Memory B cell (primary cell): ENCODE measurements around the gene GDPD1.
A peak's percentile ranks its signal among the peaks of the same experiment; 100 is the strongest.
"Not testable (repeated sequence)": the region's sequence is repeated elsewhere in the genome, so short reads cannot be mapped to it uniquely, and the experiment has no call there.

ENCODE experiments used
- ATAC-seq: fragments of 150-1000 bp; cut with Tn5 transposase; 2 replicates; pipeline ENCODE4 v1.10.0; 2021; ENCODE audit warnings: low read depth, mild to moderate bottlenecking, moderate library complexity
- DNase-seq, 2 donors: peaks; one replicate each; pipeline ENCODE4 v3.0.0; 2022; ENCODE audit warnings: low spot score in 2 of 2
- H3K27ac Mint-ChIP-seq: one replicate; pipeline ENCODE4 v1.8.0; 2022; ENCODE audit warnings: mild to moderate bottlenecking, moderate library complexity, mixed read lengths
- H3K27me3 Mint-ChIP-seq: one replicate; pipeline ENCODE4 v1.8.0; 2022; ENCODE audit warnings: mixed read lengths
- H3K36me3 Mint-ChIP-seq: one replicate; pipeline ENCODE4 v1.8.0; 2022; ENCODE audit warnings: mild to moderate bottlenecking, mixed read lengths
- H3K4me1 Mint-ChIP-seq: one replicate; pipeline ENCODE4 v1.8.0; 2022; ENCODE audit warnings: mixed read lengths
- H3K4me3 Mint-ChIP-seq: one replicate; pipeline ENCODE4 v1.8.0; 2022; ENCODE audit warnings: mild to moderate bottlenecking, moderate library complexity, mixed read lengths
- H3K9me3 Mint-ChIP-seq: one replicate; pipeline ENCODE4 v1.8.0; 2022; ENCODE audit warnings: mixed read lengths

The GDPD1 gene

GRCh38 chr17:59277031-59277430, 56.7 kb downstream of the GDPD1 start:
- peak in 1 of 2 donors; percentile 25 for DNase-seq
- peak; percentile 96 for ATAC-seq
- Mint-ChIP-seq H3K27ac (peak overlapping the region; percentile 96), H3K4me1 (peaks cover 9% of the 10 kb centered on the region), H3K36me3 (no peaks in the 10 kb centered on the region), H3K4me3 (peak overlapping the region; percentile 60), H3K9me3 (no peaks in the 10 kb centered on the region), H3K27me3 (no peaks in the 10 kb centered on the region)

GRCh38 chr17:59278406-59278805, 58.1 kb downstream of the GDPD1 start:
- Mint-ChIP-seq H3K4me1 (peaks cover 9% of the 10 kb centered on the region), H3K27me3 (no peaks in the 10 kb centered on the region), H3K36me3 (no peaks in the 10 kb centered on the region), H3K9me3 (no peaks in the 10 kb centered on the region), H3K27ac (peak overlapping the region; percentile 4), H3K4me3 (peak overlapping the region; percentile 8)
- no peak for ATAC-seq
- no peak for DNase-seq

DNA sequence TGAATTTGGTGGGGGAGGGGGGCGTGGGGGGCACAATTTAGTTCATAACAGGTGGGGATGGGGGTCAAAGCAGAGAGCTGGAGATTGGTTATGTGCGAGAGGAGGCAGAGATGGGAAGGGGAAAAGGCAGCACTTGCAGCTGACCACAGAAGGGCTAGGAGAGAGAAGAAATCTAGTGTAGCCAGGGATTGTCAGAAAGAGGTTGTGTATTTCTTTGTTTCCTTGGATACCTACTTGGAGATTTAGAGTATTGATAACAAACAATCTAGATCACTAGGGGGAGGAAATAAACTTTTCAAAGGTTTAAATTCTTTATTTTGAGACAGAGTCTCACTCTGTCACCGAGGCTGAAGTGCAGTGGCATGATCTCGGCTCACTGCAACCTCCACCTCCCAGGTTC, 64.0 kb downstream of the GDPD1 start:
- Mint-ChIP-seq H3K4me3 (no peak overlapping the region), H3K36me3 (no peaks in the 10 kb centered on the region), H3K27me3 (no peaks in the 10 kb centered on the region), H3K27ac (no peak overlapping the region), H3K4me1 (peaks cover 3% of the 10 kb centered on the region), H3K9me3 (no peaks in the 10 kb centered on the region)
- DNase-seq, result no peak
- no peak for ATAC-seq

DNA sequence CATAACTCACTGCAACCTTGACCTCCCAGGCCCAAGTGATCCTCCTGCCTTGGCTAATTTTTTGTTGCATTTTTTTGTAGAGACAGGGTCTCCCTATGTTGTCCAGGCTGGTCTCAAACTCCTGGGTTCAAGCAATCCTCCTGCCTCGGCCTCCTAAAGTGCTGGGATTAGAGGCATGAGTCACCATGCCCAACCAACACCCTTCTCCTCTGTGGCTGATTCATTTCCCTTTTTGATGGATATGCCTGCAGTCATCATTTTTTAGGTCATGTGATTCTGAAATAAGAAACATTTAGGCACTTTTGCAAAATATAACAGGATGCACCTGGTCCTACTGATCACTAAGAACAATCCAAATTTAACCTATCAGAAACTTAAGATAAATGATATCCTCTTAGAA, 67.1 kb downstream of the GDPD1 start:
- Mint-ChIP-seq H3K36me3 (no peaks in the 10 kb centered on the region), H3K27ac (no peak overlapping the region), H3K4me1 (peaks cover 11% of the 10 kb centered on the region), H3K27me3 (no peaks in the 10 kb centered on the region), H3K9me3 (no peaks in the 10 kb centered on the region), H3K4me3 (no peak overlapping the region)
- ATAC-seq, result peak; percentile 56
- DNase-seq, result no peak

- Mint-ChIP-seq H3K27ac (no peak overlapping the region), H3K36me3 (no peaks in the 10 kb centered on the region), H3K9me3 (no peaks in the 10 kb centered on the region), H3K4me3 (no peak overlapping the region), H3K27me3 (no peaks in the 10 kb centered on the region), H3K4me1 (peaks cover 11% of the 10 kb centered on the region)
- ATAC-seq (no peak), DNase-seq (no peak)
Observed at GRCh38 chr17:59287891-59288290, 67.6 kb downstream of the GDPD1 start.

GRCh38 chr17:59289981-59290301, 69.6 kb downstream of the GDPD1 start:
- Mint-ChIP-seq H3K4me3 (no peak overlapping the region), H3K9me3 (no peaks in the 10 kb centered on the region), H3K27me3 (no peaks in the 10 kb centered on the region), H3K4me1 (peaks cover 11% of the 10 kb centered on the region), H3K27ac (no peak overlapping the region), H3K36me3 (no peaks in the 10 kb centered on the region)
- ATAC-seq (no peak), DNase-seq (no peak)

DNA sequence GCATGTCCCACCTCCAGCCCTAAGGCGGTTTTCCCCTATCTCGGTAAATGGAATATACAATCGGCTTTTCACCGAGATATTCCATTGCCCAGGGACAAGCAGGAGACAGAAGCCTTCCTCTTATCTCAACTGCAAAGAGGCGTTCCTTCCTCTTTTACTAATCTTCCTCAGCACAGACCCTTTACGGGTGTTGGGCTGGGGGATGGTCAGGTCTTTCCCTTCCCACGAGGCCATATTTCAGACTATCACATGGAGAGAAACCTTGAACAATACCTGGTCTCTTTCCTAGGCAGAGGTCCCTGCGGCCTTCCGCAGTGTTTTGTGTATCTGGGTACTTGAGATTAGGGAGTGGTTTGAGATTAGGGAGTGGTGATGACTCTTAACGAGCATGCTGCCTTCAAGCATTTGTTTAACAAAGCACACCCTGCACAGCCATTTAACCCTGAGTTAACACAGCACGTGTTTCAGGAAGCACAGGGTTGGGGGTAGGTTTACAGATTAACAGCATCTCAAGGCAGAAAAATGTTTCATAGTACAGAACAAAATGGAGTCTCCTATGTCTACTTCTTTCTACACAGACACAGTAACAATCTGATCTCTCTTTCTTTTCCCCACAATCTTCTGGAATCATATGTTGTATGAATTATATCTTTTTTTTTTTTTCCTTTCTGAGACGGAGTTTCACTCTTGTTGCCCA, 70.1 kb downstream of the GDPD1 start:
- H3K27me3 Mint-ChIP-seq, result not testable (repeated sequence)

GRCh38 chr17:59292174-59292523, 71.8 kb downstream of the GDPD1 start:
- peaks cover 1% of the 10 kb centered on the region for H3K27me3 Mint-ChIP-seq
- no peaks in the 10 kb centered on the region for H3K36me3 Mint-ChIP-seq
- no peaks in the 10 kb centered on the region for H3K9me3 Mint-ChIP-seq
- H3K4me1 Mint-ChIP-seq, result peaks cover 11% of the 10 kb centered on the region
- no peak for ATAC-seq
- H3K27ac Mint-ChIP-seq, result no peak overlapping the region
- no peak overlapping the region for H3K4me3 Mint-ChIP-seq
- DNase-seq, result no peak

More for the DNA sequence above, 70.1 kb downstream of the GDPD1 start:
- H3K36me3 Mint-ChIP-seq, ATAC-seq, H3K27ac Mint-ChIP-seq, DNase-seq, H3K9me3 Mint-ChIP-seq: not testable (repeated sequence)
- peaks cover 11% of the 10 kb centered on the region for H3K4me1 Mint-ChIP-seq
- H3K4me3 Mint-ChIP-seq, result peak overlapping the region; percentile 30

DNA sequence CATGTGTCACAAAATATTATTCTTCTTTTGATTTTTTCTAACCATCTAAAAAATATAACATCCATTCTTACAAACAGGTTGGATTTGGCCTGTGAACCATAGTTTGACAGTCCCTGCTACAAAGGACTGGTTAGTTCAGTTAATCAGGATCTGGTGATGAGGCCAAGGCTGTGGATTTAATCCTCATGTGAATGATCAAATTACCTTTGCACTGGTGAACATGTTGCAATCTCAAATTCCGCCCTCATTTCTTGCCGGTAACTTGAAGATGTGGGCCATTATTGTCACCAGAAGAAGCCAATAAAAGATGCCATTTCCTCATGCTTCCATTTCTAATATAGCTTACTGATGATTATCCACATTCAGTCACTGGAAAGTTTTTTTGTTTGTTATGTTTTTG, 75.9 kb downstream of the GDPD1 start:
- Mint-ChIP-seq H3K27me3 (peaks cover 6% of the 10 kb centered on the region), H3K36me3 (peaks cover 1% of the 10 kb centered on the region), H3K4me1 (peaks cover 5% of the 10 kb centered on the region), H3K27ac (no peak overlapping the region), H3K4me3 (no peak overlapping the region), H3K9me3 (peaks cover 4% of the 10 kb centered on the region)
- ATAC-seq (no peak), DNase-seq (no peak)

GRCh38 chr17:59298521-59298920, 78.2 kb downstream of the GDPD1 start:
- H3K27me3 Mint-ChIP-seq, result peaks cover 6% of the 10 kb centered on the region
- peaks cover 4% of the 10 kb centered on the region for H3K9me3 Mint-ChIP-seq
- no peak overlapping the region for H3K27ac Mint-ChIP-seq
- peaks cover 1% of the 10 kb centered on the region for H3K36me3 Mint-ChIP-seq
- DNase-seq, result no peak
- no peak overlapping the region for H3K4me3 Mint-ChIP-seq
- peaks cover 7% of the 10 kb centered on the region for H3K4me1 Mint-ChIP-seq
- ATAC-seq, result no peak

- DNase-seq (no peak), ATAC-seq (no peak)
- Mint-ChIP-seq H3K36me3 (peaks cover 1% of the 10 kb centered on the region), H3K4me3 (no peak overlapping the region), H3K27ac (no peak overlapping the region), H3K27me3 (peaks cover 6% of the 10 kb centered on the region), H3K9me3 (peaks cover 4% of the 10 kb centered on the region), H3K4me1 (peaks cover 7% of the 10 kb centered on the region)
Observed at GRCh38 chr17:59299400-59300092, 79.2 kb downstream of the GDPD1 start.

DNA sequence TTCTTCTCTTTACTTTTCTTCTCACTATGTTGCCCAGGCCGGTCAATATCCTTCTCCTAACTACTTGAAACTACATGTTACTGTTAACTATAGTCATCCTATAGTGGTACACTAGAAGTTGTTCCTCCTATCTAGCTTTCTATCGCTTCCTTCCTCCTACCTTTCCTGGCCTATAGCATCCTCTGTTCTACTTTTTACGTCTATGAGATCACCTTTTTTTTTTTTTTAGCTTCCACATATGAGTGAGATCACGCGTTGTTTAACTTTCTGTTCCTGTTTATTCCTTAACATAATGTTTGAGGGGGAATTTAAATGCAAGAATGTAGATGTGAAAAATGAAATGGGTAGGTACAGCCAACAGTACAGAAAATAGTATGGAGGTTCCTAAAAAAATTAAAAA, 80.6 kb downstream of the GDPD1 start:
- ATAC-seq (peak; percentile 75), DNase-seq (no peak)
- no peak overlapping the region for H3K27ac Mint-ChIP-seq
- no peak overlapping the region for H3K4me3 Mint-ChIP-seq
- peaks cover 6% of the 10 kb centered on the region for H3K27me3 Mint-ChIP-seq
- peaks cover 1% of the 10 kb centered on the region for H3K36me3 Mint-ChIP-seq
- H3K9me3 Mint-ChIP-seq, result peaks cover 4% of the 10 kb centered on the region
- H3K4me1 Mint-ChIP-seq, result peaks cover 7% of the 10 kb centered on the region

GRCh38 chr17:59304811-59305210, 84.5 kb downstream of the GDPD1 start:
- H3K4me3 Mint-ChIP-seq, result no peak overlapping the region
- peaks cover 1% of the 10 kb centered on the region for H3K36me3 Mint-ChIP-seq
- ATAC-seq (no peak), DNase-seq (no peak)
- peaks cover 4% of the 10 kb centered on the region for H3K9me3 Mint-ChIP-seq
- H3K27me3 Mint-ChIP-seq, result peaks cover 3% of the 10 kb centered on the region
- H3K4me1 Mint-ChIP-seq, result peaks cover 7% of the 10 kb centered on the region
- no peak overlapping the region for H3K27ac Mint-ChIP-seq

- ATAC-seq, result no peak
- DNase-seq, result no peak
- H3K27ac Mint-ChIP-seq, result peak overlapping the region; percentile 40
- H3K27me3 Mint-ChIP-seq, result no peaks in the 10 kb centered on the region
- no peaks in the 10 kb centered on the region for H3K36me3 Mint-ChIP-seq
- H3K4me1 Mint-ChIP-seq, result peaks cover 5% of the 10 kb centered on the region
- no peak overlapping the region for H3K4me3 Mint-ChIP-seq
- no peaks in the 10 kb centered on the region for H3K9me3 Mint-ChIP-seq
Observed at GRCh38 chr17:59310263-59310920, 90.1 kb downstream of the GDPD1 start.
